PC-3 (cell line): ENCODE results near the gene KIF21A.

Experiments used
- CTCF ChIP-seq: fragments of 300-600 bp; sonication (generic); conservative IDR thresholded peaks from 2 replicates; pipeline ENCODE4 v1.5.1; 2017; ENCODE audit warnings: antibody characterized with exemption, low read depth, mild to moderate bottlenecking, low read length
- EZH2phosphoT487 ChIP-seq: fragments of 300-600 bp; sonication (generic); IDR thresholded peaks from 2 replicates; pipeline ENCODE4 v1.6.1; 2018; ENCODE audit warnings: mild to moderate bottlenecking, antibody characterized with exemption, low read length, borderline replicate concordance

GRCh38 chr12:39269492-39269891 is 173.4 kb downstream of the KIF21A start:
- TF ChIP-seq CTCF, result no peak
- no peak for TF ChIP-seq EZH2phosphoT487
